Lower leg skin (tissue), 3 donors: ENCODE data around the gene PCSK5.

Source experiments
- POLR2A ChIP-seq, 2 donors: fragments of 450-650 bp; IDR thresholded peaks; one replicate each; pipeline ENCODE4 v1.6.1; 2016 to 2017; ENCODE audit warnings: antibody characterized with exemption in 2 of 2, mild to moderate bottlenecking in 1 of 2, moderate library complexity in 1 of 2
- TF ChIP-seq, protein P1 (sequence below), 3 donors: fragments of 450-650 bp; IDR thresholded peaks; one replicate each; pipeline ENCODE4 v1.5.1; 2016; ENCODE audit warnings: antibody characterized with exemption in 3 of 3, mild to moderate bottlenecking in 3 of 3, moderate library complexity in 2 of 3

DNA sequence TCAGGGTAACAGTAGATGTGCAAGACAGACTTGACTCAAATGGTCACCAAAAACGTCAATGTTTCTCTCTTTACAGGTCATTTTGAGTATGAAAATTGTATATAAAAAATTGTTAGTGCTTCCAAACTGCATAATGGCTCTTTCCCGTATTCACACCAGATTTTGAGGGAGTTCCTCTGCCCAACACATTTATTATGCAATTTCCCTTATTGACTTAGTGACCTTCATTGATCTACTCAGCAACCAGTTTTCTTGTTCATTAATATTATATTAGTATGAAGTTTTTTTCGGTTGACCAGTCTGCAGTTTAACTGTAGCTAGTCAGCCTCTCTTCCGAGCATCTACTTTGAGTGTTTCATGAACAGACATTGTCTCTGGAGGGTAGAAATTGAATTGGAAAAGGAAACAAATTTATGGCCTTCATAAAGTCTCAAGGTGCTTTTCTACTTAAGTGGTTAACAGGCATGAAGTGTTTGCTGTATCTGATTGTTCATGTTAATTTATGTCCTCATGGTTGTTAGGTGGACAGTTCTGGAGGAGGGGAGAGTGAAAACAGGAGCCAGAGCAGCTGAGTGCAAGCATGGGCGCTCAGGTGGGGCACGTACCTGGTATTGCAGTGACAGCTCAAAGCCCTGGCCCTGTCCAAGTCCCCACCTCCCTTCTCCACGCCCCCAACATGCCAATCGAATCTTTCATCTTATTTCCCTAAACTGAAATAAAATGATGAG lies 263.6 kb downstream of the PCSK5 start:
- TF ChIP-seq, protein P1, sequence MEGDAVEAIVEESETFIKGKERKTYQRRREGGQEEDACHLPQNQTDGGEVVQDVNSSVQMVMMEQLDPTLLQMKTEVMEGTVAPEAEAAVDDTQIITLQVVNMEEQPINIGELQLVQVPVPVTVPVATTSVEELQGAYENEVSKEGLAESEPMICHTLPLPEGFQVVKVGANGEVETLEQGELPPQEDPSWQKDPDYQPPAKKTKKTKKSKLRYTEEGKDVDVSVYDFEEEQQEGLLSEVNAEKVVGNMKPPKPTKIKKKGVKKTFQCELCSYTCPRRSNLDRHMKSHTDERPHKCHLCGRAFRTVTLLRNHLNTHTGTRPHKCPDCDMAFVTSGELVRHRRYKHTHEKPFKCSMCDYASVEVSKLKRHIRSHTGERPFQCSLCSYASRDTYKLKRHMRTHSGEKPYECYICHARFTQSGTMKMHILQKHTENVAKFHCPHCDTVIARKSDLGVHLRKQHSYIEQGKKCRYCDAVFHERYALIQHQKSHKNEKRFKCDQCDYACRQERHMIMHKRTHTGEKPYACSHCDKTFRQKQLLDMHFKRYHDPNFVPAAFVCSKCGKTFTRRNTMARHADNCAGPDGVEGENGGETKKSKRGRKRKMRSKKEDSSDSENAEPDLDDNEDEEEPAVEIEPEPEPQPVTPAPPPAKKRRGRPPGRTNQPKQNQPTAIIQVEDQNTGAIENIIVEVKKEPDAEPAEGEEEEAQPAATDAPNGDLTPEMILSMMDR (IDR thresholded peaks at IDR 0.05): no peak
- no peak for TF ChIP-seq POLR2A (IDR thresholded peaks at IDR 0.05)
